Measurements from ENCODE around the gene ERFE. TPM values are rescaled to one million over a fixed set of nuclear protein-coding genes. Genes with fewer than 3 reads are reported as not detected.
A peak's percentile ranks its signal among the peaks of the same experiment; 100 is the strongest.

ERFE gene
- total and polyA plus RNA-seq, 2 donors (not counting 1 experiment from before 2014, with no cell fraction given), result 0.17 TPM; not detected in 1

DNA sequence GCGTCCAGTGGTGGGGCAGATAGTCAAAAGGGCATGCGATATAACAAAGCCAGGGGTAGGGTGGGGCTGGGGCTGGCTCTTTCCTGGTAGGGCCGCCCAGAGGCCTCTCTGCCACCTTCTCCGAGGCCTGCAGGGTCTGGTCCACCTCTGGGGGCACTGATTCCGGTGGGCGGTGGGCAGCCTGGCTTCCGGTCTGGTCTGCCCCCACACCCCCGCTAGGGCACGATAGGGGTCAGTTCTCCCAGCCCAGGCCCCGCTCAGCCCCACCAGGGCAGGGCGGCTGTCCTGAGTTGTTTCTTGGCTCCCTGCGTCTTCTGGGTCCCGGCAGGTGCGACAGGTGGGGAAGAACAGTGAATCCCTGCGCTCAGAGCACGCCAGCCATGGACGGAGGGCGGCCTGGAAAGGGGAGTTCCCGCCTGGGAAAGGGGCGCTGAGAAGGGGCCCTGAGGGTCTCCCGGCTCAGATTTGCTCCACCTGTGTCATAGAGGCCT, 707 bp upstream of the ERFE start:
- Histone ChIP-seq H3K9ac (ENCODE audit: low read length) (no peak overlapping the region), H3K27ac (ENCODE audit: low read length in 2 of 2) (no peak overlapping the region), H3K9me3 (ENCODE audit: control extremely low read depth in 1 of 3, control insufficient read depth in 2 of 3, insufficient read depth in 1 of 3, low read length in 2 of 3) (peaks cover 0 to 28% (median 0%) of the 10 kb centered on the region in 3 donors), H3K36me3 (replicated peaks in 1 of 2; ENCODE audit: control extremely low read depth in 1 of 2, control insufficient read depth in 1 of 2, extremely low read depth in 1 of 2, insufficient read depth in 2 of 2, low read length in 1 of 2) (no peaks in the 10 kb centered on the region), H3K27me3 (replicated peaks in 1 of 4; ENCODE audit: control extremely low read depth in 1 of 4, control insufficient read depth in 3 of 4, insufficient read depth in 4 of 4, low read length in 3 of 4) (peaks cover 0 to 28% (median 8%) of the 10 kb centered on the region in 4 experiments), H3K4me3 (ENCODE audit: control extremely low read depth in 1 of 5, extremely low read depth in 1 of 5, insufficient read depth in 1 of 5, low read depth in 2 of 5, low read length in 4 of 5) (no peak overlapping the region), H3K4me2 (replicated peaks; ENCODE audit: low read depth, low read length, poor library complexity, severe bottlenecking) (peak overlapping the region; percentile 81), H3K4me1 (ENCODE audit: control insufficient read depth in 2 of 2, insufficient read depth in 2 of 2, low read length in 2 of 2) (peaks cover 16 to 19% of the 10 kb centered on the region in 2 donors), H2AFZ (ENCODE audit: insufficient read depth, low read depth, low read length, poor library complexity, severe bottlenecking) (no peak overlapping the region), H3K79me2 (ENCODE audit: control insufficient read depth, insufficient read depth, low read length) (no peaks in the 10 kb centered on the region), H4K20me1 (ENCODE audit: control insufficient read depth, insufficient read depth, low read length, poor library complexity, severe bottlenecking) (no peaks in the 10 kb centered on the region)
- no peaks in the 10 kb centered on the region for H3K9me3 Mint-ChIP-seq (ENCODE audit: insufficient read depth)
- no peak for ATAC-seq (ENCODE audit: low read depth)
- intact Hi-C loops (cut with micrococcal nuclease), result no loop called here
- POLR2A ChIA-PET, result no interaction called here
- H3K27ac Mint-ChIP-seq, result no peak overlapping the region
- H3K4me1 Mint-ChIP-seq, result peaks cover 15% of the 10 kb centered on the region
- no peak for DNase-seq
- CTCF ChIA-PET, result no interaction called here
- 84% methylated on average over 21 of the region's 21 CpGs for WGBS (ENCODE audit: insufficient coverage)
- peak overlapping the region; percentile 47 for H3K4me3 Mint-ChIP-seq
- peaks cover 15% of the 10 kb centered on the region for H3K27me3 Mint-ChIP-seq
- TF ChIP-seq, protein P1, sequence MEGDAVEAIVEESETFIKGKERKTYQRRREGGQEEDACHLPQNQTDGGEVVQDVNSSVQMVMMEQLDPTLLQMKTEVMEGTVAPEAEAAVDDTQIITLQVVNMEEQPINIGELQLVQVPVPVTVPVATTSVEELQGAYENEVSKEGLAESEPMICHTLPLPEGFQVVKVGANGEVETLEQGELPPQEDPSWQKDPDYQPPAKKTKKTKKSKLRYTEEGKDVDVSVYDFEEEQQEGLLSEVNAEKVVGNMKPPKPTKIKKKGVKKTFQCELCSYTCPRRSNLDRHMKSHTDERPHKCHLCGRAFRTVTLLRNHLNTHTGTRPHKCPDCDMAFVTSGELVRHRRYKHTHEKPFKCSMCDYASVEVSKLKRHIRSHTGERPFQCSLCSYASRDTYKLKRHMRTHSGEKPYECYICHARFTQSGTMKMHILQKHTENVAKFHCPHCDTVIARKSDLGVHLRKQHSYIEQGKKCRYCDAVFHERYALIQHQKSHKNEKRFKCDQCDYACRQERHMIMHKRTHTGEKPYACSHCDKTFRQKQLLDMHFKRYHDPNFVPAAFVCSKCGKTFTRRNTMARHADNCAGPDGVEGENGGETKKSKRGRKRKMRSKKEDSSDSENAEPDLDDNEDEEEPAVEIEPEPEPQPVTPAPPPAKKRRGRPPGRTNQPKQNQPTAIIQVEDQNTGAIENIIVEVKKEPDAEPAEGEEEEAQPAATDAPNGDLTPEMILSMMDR (IDR thresholded peaks at IDR 0.05), result no peak
- no peak for TF ChIP-seq EZH2 (IDR thresholded peaks at IDR 0.05; ENCODE audit: borderline replicate concordance, insufficient read depth, low read depth, low read length, poor library complexity, severe bottlenecking)

DNA sequence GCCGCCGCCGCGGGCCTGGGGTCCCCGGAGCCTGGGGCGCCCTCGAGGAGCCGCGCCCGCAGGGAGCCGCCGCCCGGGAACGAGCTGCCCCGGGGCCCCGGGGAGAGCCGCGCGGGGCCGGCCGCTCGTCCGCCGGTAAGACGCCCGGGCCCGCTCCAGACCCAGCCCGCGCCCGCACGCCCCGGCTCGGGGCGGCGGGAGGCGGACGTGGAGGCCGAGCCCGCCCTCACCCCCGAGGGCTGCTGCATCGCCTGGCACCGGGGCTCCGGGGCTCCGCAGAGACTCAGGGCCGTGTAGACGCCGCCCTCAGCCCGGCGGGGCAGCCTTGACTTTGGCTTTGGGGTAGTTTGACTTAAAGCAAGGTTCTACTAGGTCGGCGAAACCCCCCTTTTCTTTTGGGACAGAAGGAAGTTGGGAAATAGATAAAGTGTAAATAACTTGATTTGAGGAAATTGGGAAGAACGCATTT, 335 bp downstream of the ERFE start:
- Histone ChIP-seq H3K27ac (ENCODE audit: low read length in 2 of 2) (no peak overlapping the region), H3K4me1 (ENCODE audit: control insufficient read depth in 2 of 2, insufficient read depth in 2 of 2, low read length in 2 of 2) (peaks cover 16 to 19% of the 10 kb centered on the region in 2 donors), H4K20me1 (ENCODE audit: control insufficient read depth, insufficient read depth, low read length, poor library complexity, severe bottlenecking) (no peaks in the 10 kb centered on the region), H3K36me3 (replicated peaks in 1 of 2; ENCODE audit: control extremely low read depth in 1 of 2, control insufficient read depth in 1 of 2, extremely low read depth in 1 of 2, insufficient read depth in 2 of 2, low read length in 1 of 2) (no peaks in the 10 kb centered on the region), H2AFZ (ENCODE audit: insufficient read depth, low read depth, low read length, poor library complexity, severe bottlenecking) (peak overlapping the region; percentile 51), H3K4me2 (replicated peaks; ENCODE audit: low read depth, low read length, poor library complexity, severe bottlenecking) (peak overlapping the region; percentile 81), H3K79me2 (ENCODE audit: control insufficient read depth, insufficient read depth, low read length) (no peaks in the 10 kb centered on the region), H3K9me3 (ENCODE audit: control extremely low read depth in 1 of 3, control insufficient read depth in 2 of 3, insufficient read depth in 1 of 3, low read length in 2 of 3) (peaks cover 0 to 22% (median 0%) of the 10 kb centered on the region in 3 donors), H3K9ac (ENCODE audit: low read length) (peak overlapping the region; percentile 42), H3K4me3 (ENCODE audit: control extremely low read depth in 1 of 5, extremely low read depth in 1 of 5, insufficient read depth in 1 of 5, low read depth in 2 of 5, low read length in 4 of 5) (peak overlapping the region in 2 of 5 experiments; percentile 30), H3K27me3 (replicated peaks in 1 of 4; ENCODE audit: control extremely low read depth in 1 of 4, control insufficient read depth in 3 of 4, insufficient read depth in 4 of 4, low read length in 3 of 4) (peaks cover 0 to 28% (median 8%) of the 10 kb centered on the region in 4 experiments)
- DNase-seq, result no peak
- intact Hi-C loops (cut with micrococcal nuclease), result no loop called here
- ATAC-seq (ENCODE audit: low read depth), result peak; percentile 61
- CTCF ChIA-PET, result interaction anchor here (2.9 kb wide), 1 partner anchor 104 kb away, joined by 22 read pairs; no protein-coding TSS in a partner anchor
- Mint-ChIP-seq H3K27me3 (peaks cover 15% of the 10 kb centered on the region), H3K4me1 (peaks cover 15% of the 10 kb centered on the region), H3K9me3 (ENCODE audit: insufficient read depth) (no peaks in the 10 kb centered on the region), H3K27ac (no peak overlapping the region), H3K4me3 (peak overlapping the region; percentile 84)
- TF ChIP-seq, protein P1 (IDR thresholded peaks at IDR 0.05), result no peak
- no peak for TF ChIP-seq EZH2 (IDR thresholded peaks at IDR 0.05; ENCODE audit: borderline replicate concordance, insufficient read depth, low read depth, low read length, poor library complexity, severe bottlenecking)
- WGBS (ENCODE audit: insufficient coverage), result 1% methylated on average over 51 of the region's 52 CpGs
- POLR2A ChIA-PET, result no interaction called here

All from B cell (primary cell).